Thoracic aorta endothelial cell (primary cell): ENCODE measurements around the gene BRIP1. TPM values are rescaled to one million over a fixed set of nuclear protein-coding genes. Genes with fewer than 3 reads are reported as not detected.

Experiments
- small RNA-seq: library from RNA; depleted of rRNA; stranded (forward); fragments of <200 nt; gene quantifications from one replicate; pipeline ENCODE3, GENCODE V24; 2012
- total RNA-seq: library from RNA; depleted of rRNA; stranded (reverse); fragments of >200 nt; gene quantifications from 2 replicates; pipeline ENCODE4 v1.2.3, GENCODE V29; 2012

BRIP1 gene
- total RNA-seq: 17.3 and 20.7 TPM in 2 replicates

GRCh38 chr17:61862975-61863800 is at the start of gene BRIP1:
BRIP1 (minus strand) TSS chr17:61863528; CDS start chr17:61861539, 1,989 bp downstream.

Small RNA genes within 50 kb of the gene (small RNA-seq; reads per million reads assigned to genes)
- not detected for gene RF00019

Other genes starting within 250 kb of the BRIP1 start
- 21.7 and 31.1 TPM in 2 replicates for gene INTS2, start 64.5 kb upstream of the BRIP1 start, total RNA-seq
- 80.9 and 82.2 TPM in 2 replicates for gene MED13, start 201.8 kb upstream of the BRIP1 start, total RNA-seq